ENCODE measurements around the gene JHY. TPM values are rescaled to one million over a fixed set of nuclear protein-coding genes. Genes with fewer than 3 reads are reported as not detected.

Gene JHY
- total and polyA plus RNA-seq, 9 donors = 1.5 to 3.3 (median 2.0) TPM

GRCh38 chr11:123006860-123007542, 124.4 kb downstream of the JHY start:
- Histone ChIP-seq H3K4me3 (ENCODE audit: low read length) (no peak overlapping the region), H3K27ac (ENCODE audit: low read length) (no peak overlapping the region), H3K4me1 (ENCODE audit: control insufficient read depth, insufficient read depth, low read length) (no peaks in the 10 kb centered on the region), H3K9me3 (replicated peaks; ENCODE audit: control insufficient read depth, low read depth, low read length) (no peaks in the 10 kb centered on the region), H3K27me3 (ENCODE audit: control insufficient read depth, insufficient read depth, low read length) (peaks cover 9% of the 10 kb centered on the region), H3K36me3 (ENCODE audit: control insufficient read depth, insufficient read depth, low read length) (no peaks in the 10 kb centered on the region)
- DNase-seq = no peak
- 50% methylated on average over 1 of the region's 5 CpGs for WGBS (ENCODE audit: insufficient coverage)

Other genes starting within 250 kb of the JHY start
- gene UBASH3B, start 227.0 kb upstream of the JHY start, total RNA-seq = 4.5 TPM
- gene UBASH3B, start 227.0 kb upstream of the JHY start, polyA plus RNA-seq (ENCODE audit: insufficient read depth in 1 of 8, insufficient read length in 8 of 8, low replicate concordance in 1 of 8) = 10 to 100 TPM in 1 of 8 donors, 1 to 10 TPM in 7; 3.8 to 11.1 (median 4.6) TPM
- 0.09 TPM for gene CRTAM, start 44.3 kb upstream of the JHY start, total RNA-seq
- gene CRTAM, start 44.3 kb upstream of the JHY start, polyA plus RNA-seq (ENCODE audit: insufficient read depth in 1 of 8, insufficient read length in 8 of 8, low replicate concordance in 1 of 8) = under 1 TPM in 4 of 8 donors, not detected in 4; 0.08 to 0.20 (median 0.12) TPM
- gene BSX, start 99.1 kb downstream of the JHY start, total RNA-seq = not detected
- not detected for gene BSX, start 99.1 kb downstream of the JHY start, polyA plus RNA-seq (ENCODE audit: insufficient read depth in 1 of 8, insufficient read length in 8 of 8, low replicate concordance in 1 of 8)
- gene HSPA8, start 179.4 kb downstream of the JHY start, total RNA-seq = 1,768 TPM
- 1,000 to 10,000 TPM; 1,516 to 1,826 (median 1,701) TPM for gene HSPA8, start 179.4 kb downstream of the JHY start, polyA plus RNA-seq (ENCODE audit: insufficient read depth in 1 of 8, insufficient read length in 8 of 8, low replicate concordance in 1 of 8)